GM23338 (cell line): ENCODE results near the gene KIF1C. TPM values are rescaled to one million over a fixed set of nuclear protein-coding genes. Genes with fewer than 3 reads are reported as not detected.

Source experiments
- ATAC-seq: fragments of 200-7000 bp; cut with Tn5 transposase; 3 replicates; pipeline ENCODE4 v1.9.1; 2020
- DNase-seq: peaks from one replicate; pipeline ENCODE4 v3.0.0-alpha.2; 2015; ENCODE audit warnings: low spot score
- H2AFZ ChIP-seq: fragments of 200-600 bp; sonication (generic); 2 replicates; pipeline ENCODE4 v1.8.0; 2016; ENCODE audit warnings: antibody characterized with exemption, mild to moderate bottlenecking, moderate library complexity
- H3F3A ChIP-seq: fragments of 200-600 bp; sonication (generic); replicated peaks from 2 replicates; pipeline ENCODE4 v1.8.0; 2017; ENCODE audit warnings: antibody characterized with exemption, mixed run types, low read depth
- H3K27ac ChIP-seq: fragments of 200-600 bp; sonication (generic); 2 replicates; pipeline ENCODE4 v1.6.1; 2016; ENCODE audit warnings: low read depth
- H3K27me3 ChIP-seq: fragments of 200-600 bp; sonication (generic); 2 replicates; pipeline ENCODE4 v1.8.0; 2016; ENCODE audit warnings: mild to moderate bottlenecking, mixed run types, moderate library complexity; ENCODE audit not compliant: insufficient read depth
- H3K36me3 ChIP-seq: fragments of 200-600 bp; sonication (generic); 2 replicates; pipeline ENCODE4 v1.8.0; 2016; ENCODE audit warnings: mild to moderate bottlenecking; ENCODE audit not compliant: insufficient read depth
- H3K4me1 ChIP-seq: fragments of 200-600 bp; sonication (generic); 2 replicates; pipeline ENCODE4 v1.8.0; 2016; ENCODE audit warnings: mild to moderate bottlenecking, moderate library complexity; ENCODE audit not compliant: insufficient read depth
- H3K4me2 ChIP-seq: fragments of 200-600 bp; sonication (generic); 2 replicates; pipeline ENCODE4 v1.7.1; 2017; ENCODE audit warnings: mixed run types
- H3K4me3 ChIP-seq: fragments of 200-600 bp; sonication (generic); 2 replicates; pipeline ENCODE4 v1.6.1; 2016; ENCODE audit warnings: mixed run types
- H3K79me2 ChIP-seq: fragments of 200-600 bp; sonication (generic); replicated peaks from 2 replicates; pipeline ENCODE4 v1.8.0; 2017; ENCODE audit warnings: mild to moderate bottlenecking; ENCODE audit not compliant: insufficient read depth
- H3K9me2 ChIP-seq: fragments of 200-600 bp; sonication (generic); 2 replicates; pipeline ENCODE4 v1.8.0; 2017; ENCODE audit not compliant: insufficient read depth
- H4K20me1 ChIP-seq: fragments of 200-600 bp; sonication (generic); replicated peaks from 2 replicates; pipeline ENCODE4 v1.8.0; 2017; ENCODE audit warnings: mild to moderate bottlenecking; ENCODE audit not compliant: insufficient read depth
- H3K27ac Mint-ChIP-seq: 2 replicates; pipeline ENCODE4 v1.8.0; 2020; ENCODE audit warnings: inconsistent platforms, mild to moderate bottlenecking, moderate library complexity, mixed read lengths
- H3K27me3 Mint-ChIP-seq: 3 replicates; pipeline ENCODE4 v1.8.0; 2022; ENCODE audit warnings: low read depth, mild to moderate bottlenecking, moderate library complexity, mixed read lengths, inconsistent platforms; ENCODE audit not compliant: insufficient read depth, poor library complexity
- H3K36me3 Mint-ChIP-seq: 3 replicates; pipeline ENCODE4 v1.8.0; 2021; ENCODE audit warnings: low read depth, mild to moderate bottlenecking, inconsistent platforms, moderate library complexity, mixed read lengths
- H3K4me1 Mint-ChIP-seq: 3 replicates; pipeline ENCODE4 v1.8.0; 2020; ENCODE audit warnings: mild to moderate bottlenecking, inconsistent platforms, mixed read lengths
- H3K4me3 Mint-ChIP-seq: 3 replicates; pipeline ENCODE4 v1.8.0; 2021; ENCODE audit warnings: moderate library complexity, mild to moderate bottlenecking, inconsistent platforms, mixed read lengths
- H3K9me3 Mint-ChIP-seq: 3 replicates; pipeline ENCODE4 v1.8.0; 2020; ENCODE audit warnings: moderate library complexity, mild to moderate bottlenecking, inconsistent platforms, mixed read lengths
- ETS1 ChIP-seq: IDR thresholded peaks from 2 replicates; pipeline ENCODE4 v1.6.1; 2016; ENCODE audit warnings: antibody characterized with exemption
- JUNB ChIP-seq: IDR thresholded peaks from one replicate; pipeline ENCODE4 v1.6.1; 2016; ENCODE audit warnings: antibody characterized with exemption; ENCODE audit not compliant: unreplicated experiment
- POLR2AphosphoS5 ChIP-seq: IDR thresholded peaks from 2 replicates; pipeline ENCODE4 v1.6.1; 2016; ENCODE audit warnings: antibody characterized with exemption, low read depth
- STAT1 ChIP-seq: IDR thresholded peaks from one replicate; pipeline ENCODE4 v1.6.1; 2016; ENCODE audit warnings: antibody characterized with exemption; ENCODE audit not compliant: unreplicated experiment
- ZNF331 ChIP-seq: fragments of 250-450 bp; sonication (Bioruptor Pico); IDR thresholded peaks from 2 replicates; pipeline ENCODE4 v1.5.0; 2020; ENCODE audit warnings: low read depth, mild to moderate bottlenecking, moderate library complexity
- polyA plus RNA-seq: library from polyadenylated mRNA; unstranded; fragments of >200 nt; fragmentation: Nextera tagmentation; extraction: Ambion mirVana; gene quantifications from 2 replicates; pipeline ENCODE4 v1.2.1, GENCODE V29; 2016
- total RNA-seq: library from RNA; depleted of rRNA; stranded (reverse); fragments of >200 nt; shearing (Covaris generic); gene quantifications from 2 replicates; pipeline ENCODE4 v1.2.3, GENCODE V29; 2014
- TF ChIP-seq, protein P1 (sequence below), 2 experiments: fragments of 200-600 bp in 1 of 2; sonication (generic) in 1 of 2; conservative IDR thresholded peaks; 2 replicates each; pipeline versions ENCODE4 v1.5.1 to v1.6.1; 2016 to 2017; ENCODE audit warnings: antibody characterized with exemption in 2 of 2, low read depth in 2 of 2, mild to moderate bottlenecking in 2 of 2, moderate library complexity in 1 of 2
- TF ChIP-seq, protein P2 (sequence below): IDR thresholded peaks from one replicate; pipeline ENCODE4 v1.6.1; 2018; ENCODE audit warnings: antibody characterized with exemption; ENCODE audit not compliant: unreplicated experiment

The KIF1C gene
- total and polyA plus RNA-seq, 2 experiments from 2014 or later, result 13.5 to 61.4 TPM

DNA sequence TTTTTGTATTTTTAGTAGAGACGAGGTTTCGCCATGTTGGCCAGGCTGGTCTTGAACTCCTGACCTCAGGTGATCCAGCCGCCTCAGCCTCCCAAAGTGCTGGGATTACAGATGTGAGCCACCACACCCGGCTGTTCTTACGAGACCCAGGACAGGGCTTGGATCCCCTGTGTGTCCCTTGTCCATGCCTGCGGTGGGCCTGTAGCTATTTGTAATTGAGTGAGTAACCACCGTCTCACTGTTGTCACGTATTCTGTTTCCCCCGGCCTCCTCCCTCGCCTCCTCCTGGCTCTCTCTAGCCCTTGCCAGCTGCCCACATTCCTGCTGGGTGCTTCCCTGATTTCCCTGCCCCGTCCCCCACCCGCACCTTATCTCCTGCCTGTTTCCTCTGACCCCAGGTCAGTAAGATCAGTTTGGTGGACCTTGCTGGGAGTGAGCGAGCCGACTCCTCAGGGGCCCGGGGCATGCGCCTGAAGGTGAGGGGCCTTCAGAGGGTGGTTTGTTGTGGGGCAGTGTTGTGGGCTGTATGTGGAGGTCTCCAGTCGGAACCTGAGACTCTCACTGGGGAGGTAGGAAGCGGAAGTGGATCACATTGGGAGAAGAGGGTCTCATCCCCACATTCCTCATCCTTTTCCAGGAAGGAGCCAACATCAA, 5.6 kb downstream of the KIF1C start:
- Mint-ChIP-seq H3K27me3 (peaks cover 14% of the 10 kb centered on the region), H3K9me3 (no peaks in the 10 kb centered on the region), H3K4me3 (no peak overlapping the region), H3K27ac (no peak overlapping the region), H3K36me3 (peaks cover 74% of the 10 kb centered on the region), H3K4me1 (peaks cover 18% of the 10 kb centered on the region)
- Histone ChIP-seq H3K4me2 (no peak overlapping the region), H2AFZ (no peak overlapping the region), H3K4me1 (peaks cover 15% of the 10 kb centered on the region; the same call in 1 of the 2 replicates), H3K27ac (no peak overlapping the region), H3F3A (no peaks in the 10 kb centered on the region), H3K27me3 (no peaks in the 10 kb centered on the region), H3K4me3 (no peak overlapping the region), H3K9me2 (no peaks in the 10 kb centered on the region), H3K79me2 (peaks cover 16% of the 10 kb centered on the region), H3K36me3 (peaks cover 40% of the 10 kb centered on the region), H4K20me1 (no peaks in the 10 kb centered on the region; the same call in none of the 2 replicates)
- DNase-seq, result no peak
- TF ChIP-seq JUNB (no peak), STAT1 (no peak), ETS1 (no peak), ZNF331 (CRISPR knock-in tag) (no peak), POLR2AphosphoS5 (no peak)
- TF ChIP-seq, protein P1, sequence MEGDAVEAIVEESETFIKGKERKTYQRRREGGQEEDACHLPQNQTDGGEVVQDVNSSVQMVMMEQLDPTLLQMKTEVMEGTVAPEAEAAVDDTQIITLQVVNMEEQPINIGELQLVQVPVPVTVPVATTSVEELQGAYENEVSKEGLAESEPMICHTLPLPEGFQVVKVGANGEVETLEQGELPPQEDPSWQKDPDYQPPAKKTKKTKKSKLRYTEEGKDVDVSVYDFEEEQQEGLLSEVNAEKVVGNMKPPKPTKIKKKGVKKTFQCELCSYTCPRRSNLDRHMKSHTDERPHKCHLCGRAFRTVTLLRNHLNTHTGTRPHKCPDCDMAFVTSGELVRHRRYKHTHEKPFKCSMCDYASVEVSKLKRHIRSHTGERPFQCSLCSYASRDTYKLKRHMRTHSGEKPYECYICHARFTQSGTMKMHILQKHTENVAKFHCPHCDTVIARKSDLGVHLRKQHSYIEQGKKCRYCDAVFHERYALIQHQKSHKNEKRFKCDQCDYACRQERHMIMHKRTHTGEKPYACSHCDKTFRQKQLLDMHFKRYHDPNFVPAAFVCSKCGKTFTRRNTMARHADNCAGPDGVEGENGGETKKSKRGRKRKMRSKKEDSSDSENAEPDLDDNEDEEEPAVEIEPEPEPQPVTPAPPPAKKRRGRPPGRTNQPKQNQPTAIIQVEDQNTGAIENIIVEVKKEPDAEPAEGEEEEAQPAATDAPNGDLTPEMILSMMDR (conservative IDR thresholded peaks at IDR 0.05; ENCODE audit: low read depth in 2 of 2), result no peak
- TF ChIP-seq, protein P2, sequence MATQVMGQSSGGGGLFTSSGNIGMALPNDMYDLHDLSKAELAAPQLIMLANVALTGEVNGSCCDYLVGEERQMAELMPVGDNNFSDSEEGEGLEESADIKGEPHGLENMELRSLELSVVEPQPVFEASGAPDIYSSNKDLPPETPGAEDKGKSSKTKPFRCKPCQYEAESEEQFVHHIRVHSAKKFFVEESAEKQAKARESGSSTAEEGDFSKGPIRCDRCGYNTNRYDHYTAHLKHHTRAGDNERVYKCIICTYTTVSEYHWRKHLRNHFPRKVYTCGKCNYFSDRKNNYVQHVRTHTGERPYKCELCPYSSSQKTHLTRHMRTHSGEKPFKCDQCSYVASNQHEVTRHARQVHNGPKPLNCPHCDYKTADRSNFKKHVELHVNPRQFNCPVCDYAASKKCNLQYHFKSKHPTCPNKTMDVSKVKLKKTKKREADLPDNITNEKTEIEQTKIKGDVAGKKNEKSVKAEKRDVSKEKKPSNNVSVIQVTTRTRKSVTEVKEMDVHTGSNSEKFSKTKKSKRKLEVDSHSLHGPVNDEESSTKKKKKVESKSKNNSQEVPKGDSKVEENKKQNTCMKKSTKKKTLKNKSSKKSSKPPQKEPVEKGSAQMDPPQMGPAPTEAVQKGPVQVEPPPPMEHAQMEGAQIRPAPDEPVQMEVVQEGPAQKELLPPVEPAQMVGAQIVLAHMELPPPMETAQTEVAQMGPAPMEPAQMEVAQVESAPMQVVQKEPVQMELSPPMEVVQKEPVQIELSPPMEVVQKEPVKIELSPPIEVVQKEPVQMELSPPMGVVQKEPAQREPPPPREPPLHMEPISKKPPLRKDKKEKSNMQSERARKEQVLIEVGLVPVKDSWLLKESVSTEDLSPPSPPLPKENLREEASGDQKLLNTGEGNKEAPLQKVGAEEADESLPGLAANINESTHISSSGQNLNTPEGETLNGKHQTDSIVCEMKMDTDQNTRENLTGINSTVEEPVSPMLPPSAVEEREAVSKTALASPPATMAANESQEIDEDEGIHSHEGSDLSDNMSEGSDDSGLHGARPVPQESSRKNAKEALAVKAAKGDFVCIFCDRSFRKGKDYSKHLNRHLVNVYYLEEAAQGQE, result no peak
- no peak for ATAC-seq

DNA sequence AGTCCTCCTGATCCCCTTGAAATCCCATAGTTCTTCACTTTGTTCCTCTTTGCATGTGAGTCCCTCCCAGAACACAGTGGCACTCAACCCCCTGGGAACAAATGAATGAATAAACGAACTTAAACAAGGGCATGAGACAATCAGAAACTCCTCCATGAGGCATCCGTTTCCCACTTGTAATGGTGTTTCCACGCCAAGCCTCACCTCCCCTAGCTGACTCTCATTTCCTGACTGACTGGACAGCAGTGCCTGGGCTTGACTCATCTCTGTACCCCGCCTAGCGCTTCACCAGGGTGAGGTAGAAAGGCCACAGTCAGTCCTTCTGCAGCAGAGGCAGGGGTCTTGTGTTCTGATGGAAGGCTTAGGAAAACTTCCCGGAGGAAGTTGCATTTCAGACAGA, 14.2 kb downstream of the KIF1C start:
- no peak for ATAC-seq
- H3K27me3 Mint-ChIP-seq, result peaks cover 15% of the 10 kb centered on the region
- TF ChIP-seq, protein P2, result no peak

More for the DNA sequence above, 14.2 kb downstream of the KIF1C start:
- Mint-ChIP-seq H3K9me3 (no peaks in the 10 kb centered on the region), H3K4me3 (no peak overlapping the region), H3K27ac (no peak overlapping the region), H3K4me1 (no peaks in the 10 kb centered on the region), H3K36me3 (peaks cover 72% of the 10 kb centered on the region)
- no peak overlapping the region for H3K27ac ChIP-seq
- no peaks in the 10 kb centered on the region for H3K27me3 ChIP-seq
- H3K4me3 ChIP-seq, result no peak overlapping the region
- H3K4me2 ChIP-seq, result no peak overlapping the region
- H3F3A ChIP-seq, result no peaks in the 10 kb centered on the region
- H4K20me1 ChIP-seq, result no peaks in the 10 kb centered on the region; the same call in 1 of the 2 replicates
- no peaks in the 10 kb centered on the region for H3K9me2 ChIP-seq
- no peak for DNase-seq
- no peaks in the 10 kb centered on the region for H3K79me2 ChIP-seq
- no peaks in the 10 kb centered on the region for H3K4me1 ChIP-seq
- H3K36me3 ChIP-seq, result peaks cover 24% of the 10 kb centered on the region
- no peak overlapping the region for H2AFZ ChIP-seq
